Mucosa of gallbladder (tissue), 1 donor: ENCODE data around the gene OPRM1. TPM values are rescaled to one million over a fixed set of nuclear protein-coding genes. Genes with fewer than 3 reads are reported as not detected.
"Not testable (repeated sequence)": the region's sequence is repeated elsewhere in the genome, so short reads cannot be mapped to it uniquely, and the experiment has no call there.

Experiments used
- DNase-seq: peaks from one replicate; pipeline ENCODE4 v3.0.0-alpha.2; 2020; ENCODE audit warnings: low spot score
- total RNA-seq: library from RNA; stranded (reverse); gene quantifications from one replicate; pipeline ENCODE4 v1.2.1, GENCODE V29; 2021
- donor health status: DM: no; HTN: no; CAD: no.

Gene OPRM1
- total RNA-seq, 1 donor from 2014 or later, result not detected

DNA sequence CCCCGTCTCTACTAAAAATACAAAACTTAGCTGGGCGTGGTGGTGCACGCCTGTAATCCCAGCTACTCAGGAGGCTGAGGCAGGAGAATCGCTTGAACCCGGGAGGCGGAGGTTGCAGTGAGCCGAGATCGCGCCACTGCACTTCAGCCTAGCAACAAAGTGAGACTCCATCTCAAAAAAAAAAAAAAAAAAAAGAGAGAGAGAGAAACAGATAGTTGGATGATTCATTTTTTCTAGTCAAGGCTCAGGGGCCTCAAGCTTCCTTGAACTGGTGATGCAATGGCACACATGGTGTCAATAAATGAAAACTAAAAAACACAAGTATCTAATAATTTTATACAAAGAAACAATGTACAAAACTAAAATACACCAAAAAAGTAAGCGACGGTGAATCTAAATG is 202.0 kb downstream of the OPRM1 start:
- not testable (repeated sequence) for DNase-seq

DNA sequence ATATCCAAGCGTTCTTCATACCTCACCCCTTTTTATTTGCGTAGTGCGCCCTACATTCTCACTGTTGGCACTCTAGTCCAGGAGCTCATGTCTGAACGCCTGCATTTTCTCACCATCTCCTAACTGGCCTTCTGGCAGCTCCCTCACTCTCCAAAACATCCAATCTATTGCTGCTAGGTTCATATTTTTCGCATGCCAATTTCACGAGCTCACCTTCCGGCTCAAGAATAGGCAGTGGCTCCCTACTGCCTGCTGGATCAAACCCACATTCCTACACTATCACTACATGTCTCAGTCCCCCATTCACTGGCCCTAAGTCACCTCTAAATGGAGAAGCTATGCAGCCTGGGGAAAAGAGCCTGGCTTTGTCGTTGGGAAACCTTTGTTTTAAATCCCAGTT is 202.5 kb downstream of the OPRM1 start:
- DNase-seq, result no peak

DNA sequence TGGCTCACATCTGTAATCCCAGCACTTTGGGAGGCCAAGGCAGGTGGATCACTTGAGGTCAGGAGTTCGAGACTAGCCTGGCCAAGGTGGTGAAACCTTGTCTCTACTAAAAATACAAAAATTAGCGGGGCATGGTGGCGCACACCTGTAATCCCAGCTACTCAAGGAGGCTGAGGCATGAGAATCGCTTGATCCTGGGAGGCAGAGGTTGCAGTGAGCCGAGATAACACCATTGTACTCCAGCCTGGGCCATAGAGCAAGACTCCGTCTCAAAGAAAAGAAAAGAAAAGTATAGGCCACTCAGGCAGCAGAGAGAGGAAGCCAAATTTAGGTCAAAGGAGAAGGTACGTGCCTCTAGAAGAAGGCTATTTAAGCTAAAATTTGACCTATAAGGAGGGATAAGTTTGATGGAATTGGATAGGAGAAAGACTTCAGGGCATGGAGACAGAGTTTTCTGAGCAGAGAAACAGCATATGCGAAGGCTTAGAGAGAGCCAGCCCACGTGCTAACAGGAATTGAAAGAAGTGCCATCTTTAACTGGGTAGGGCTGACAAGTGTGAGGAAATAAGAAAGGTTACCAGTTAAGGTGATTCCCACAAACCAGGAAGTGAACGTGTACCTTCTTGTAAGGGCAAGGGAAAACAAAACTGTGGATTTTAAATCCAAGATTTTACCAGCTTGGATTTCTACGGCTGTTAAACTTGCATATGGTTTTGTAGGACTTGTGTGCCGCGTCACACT is 203.7 kb downstream of the OPRM1 start:
- DNase-seq, result no peak

DNA sequence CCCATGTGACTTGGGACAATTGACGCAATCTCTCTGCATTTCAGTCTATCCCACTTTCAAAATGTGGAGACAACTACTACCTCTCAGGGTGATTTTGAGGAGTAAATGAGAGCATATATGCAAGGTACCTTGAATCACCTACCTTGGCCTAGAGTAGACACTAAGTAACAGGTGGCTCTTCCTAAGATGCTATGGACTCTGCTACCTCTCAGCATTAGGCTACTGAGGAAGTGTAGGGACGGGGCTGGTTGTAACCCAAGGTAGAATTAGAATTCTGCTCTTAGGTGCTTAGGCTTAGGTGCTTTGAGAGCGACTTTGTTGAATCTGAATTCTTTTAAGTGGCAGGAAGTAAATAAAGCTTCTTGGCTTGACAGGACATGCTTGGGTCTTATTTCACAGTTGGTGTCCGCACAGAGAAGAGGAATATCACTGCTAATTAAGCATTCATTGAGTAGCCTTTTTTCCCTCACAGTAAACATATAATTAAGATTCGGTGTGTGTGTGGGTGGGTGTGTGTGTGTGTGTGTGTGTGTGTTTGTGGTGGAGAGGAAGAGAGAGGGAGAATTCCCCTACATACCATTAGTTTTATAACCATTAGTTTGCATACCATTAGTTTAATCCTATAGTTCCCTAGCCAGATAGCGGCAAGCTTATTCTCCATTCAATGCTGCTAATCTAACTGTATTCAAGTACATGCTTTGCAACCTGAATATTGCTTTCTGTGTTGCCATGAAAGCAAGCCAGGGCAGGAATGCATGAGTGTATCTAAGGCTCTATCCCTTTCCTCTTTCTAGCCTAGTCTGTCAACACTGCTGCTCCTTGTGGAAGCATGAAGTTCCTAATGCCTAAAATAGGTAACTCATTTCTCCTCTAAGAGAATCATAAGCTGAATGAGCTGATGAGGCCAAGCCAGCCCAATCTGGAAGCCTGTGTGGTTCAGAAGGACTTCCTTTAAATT is 205.0 kb downstream of the OPRM1 start:
- no peak for DNase-seq

DNA sequence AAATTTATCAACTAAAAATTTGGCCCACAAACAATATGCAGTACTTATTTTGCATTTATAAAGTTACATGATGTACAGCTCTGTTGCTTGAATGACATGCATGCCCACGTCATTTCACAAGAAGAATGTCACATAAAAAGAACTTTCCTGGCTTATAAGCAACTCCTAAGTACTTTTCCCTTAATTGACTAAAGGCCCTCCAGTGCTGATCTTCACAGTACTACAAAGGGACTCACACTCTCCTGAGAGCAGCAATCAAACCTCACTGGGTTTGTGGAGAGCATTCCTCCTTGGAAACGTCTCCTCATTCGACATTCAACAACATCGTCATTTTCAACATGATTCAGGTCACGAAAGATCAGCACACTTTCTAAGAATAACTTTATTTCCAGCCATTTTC is 206.5 kb downstream of the OPRM1 start:
- DNase-seq, result no peak

DNA sequence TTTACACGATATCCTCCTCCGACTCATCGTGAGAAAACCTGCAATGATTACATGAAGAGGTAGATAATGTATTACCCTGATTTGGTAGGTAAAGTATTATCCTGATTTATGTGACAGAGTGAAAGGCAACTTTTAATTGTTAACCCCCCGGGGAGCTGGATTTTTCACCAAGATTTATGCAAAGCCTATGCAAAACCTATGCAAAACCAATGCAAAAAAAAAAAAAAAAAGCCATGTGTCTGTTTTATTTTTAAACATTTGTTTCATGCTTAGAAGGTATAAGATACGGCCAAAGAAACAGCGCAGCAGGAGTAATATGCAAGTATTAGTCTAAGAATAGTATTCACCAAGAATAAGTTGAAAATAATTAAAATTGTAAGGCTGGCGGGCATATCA is 207.7 kb downstream of the OPRM1 start:
- DNase-seq, result no peak

DNA sequence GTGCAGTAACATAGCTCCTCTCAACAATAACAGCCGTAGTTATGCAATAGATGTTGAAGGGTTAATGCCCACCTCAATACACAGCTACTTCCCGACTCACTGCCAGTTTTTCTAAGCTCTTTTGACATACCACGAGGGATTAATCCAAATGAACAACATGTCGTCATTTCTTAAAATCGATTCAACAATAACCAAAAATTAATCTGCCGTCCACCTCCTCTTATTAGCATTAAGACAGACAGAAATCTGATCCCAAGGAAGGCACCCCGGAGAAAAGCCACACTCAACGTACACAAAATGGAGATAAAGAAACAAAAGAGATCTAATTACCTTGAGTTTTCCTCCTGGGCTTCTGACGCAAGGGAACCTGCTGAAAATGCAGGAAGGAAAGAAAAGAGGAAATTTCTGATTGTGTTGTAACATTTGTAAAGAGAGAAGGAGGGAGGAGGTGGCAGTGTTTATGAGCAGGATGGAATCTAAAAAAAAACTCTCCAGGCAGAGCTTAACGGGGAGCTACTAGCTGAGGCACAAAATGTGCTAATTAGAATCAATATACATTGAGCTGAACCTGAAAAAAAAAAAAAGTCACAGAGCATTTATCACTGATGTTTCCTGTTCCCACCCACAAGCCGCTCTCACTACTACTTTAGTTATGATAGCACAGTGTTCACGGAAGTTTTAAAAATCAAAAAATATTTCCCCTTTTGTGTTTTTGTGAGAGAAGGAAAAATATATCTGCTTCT is 208.2 kb downstream of the OPRM1 start:
- no peak for DNase-seq

DNA sequence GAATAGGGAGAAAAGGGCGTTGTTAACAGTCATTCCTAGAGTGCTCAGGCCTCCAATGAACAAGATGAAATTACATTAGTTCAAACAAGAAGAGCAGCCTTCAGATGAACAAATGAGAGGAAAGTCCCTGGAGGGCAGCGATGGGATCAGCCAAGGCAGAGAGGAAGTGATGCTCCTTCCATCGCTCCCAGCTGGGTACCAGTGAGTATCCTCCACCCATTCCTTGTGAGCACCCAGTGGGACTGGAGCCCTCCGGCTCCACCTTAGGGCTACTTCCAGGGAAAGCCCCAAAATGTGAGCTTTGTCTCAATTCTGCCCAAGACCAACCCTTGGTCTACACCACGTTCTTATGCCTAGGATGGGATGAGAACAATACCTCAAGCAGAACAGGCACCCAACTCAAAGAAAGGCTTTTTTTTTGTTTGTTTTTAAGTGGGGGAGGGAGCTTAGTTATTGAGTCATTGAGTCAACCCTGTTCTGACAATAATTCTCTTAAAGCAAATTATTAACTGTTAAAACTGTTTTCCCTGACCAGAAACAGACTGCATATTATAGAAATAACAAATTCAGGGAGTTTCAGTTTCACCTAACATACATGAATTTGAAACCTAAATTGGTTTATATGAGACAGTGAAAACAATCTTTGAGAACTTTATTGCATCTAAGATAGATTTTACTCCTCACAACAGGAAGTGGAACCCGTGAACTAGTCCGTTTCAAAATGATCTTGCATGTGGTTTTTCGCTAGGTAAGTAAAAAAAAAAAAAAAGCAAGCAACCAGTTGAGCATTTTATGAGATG is 210.7 kb downstream of the OPRM1 start:
- DNase-seq, result no peak

DNA sequence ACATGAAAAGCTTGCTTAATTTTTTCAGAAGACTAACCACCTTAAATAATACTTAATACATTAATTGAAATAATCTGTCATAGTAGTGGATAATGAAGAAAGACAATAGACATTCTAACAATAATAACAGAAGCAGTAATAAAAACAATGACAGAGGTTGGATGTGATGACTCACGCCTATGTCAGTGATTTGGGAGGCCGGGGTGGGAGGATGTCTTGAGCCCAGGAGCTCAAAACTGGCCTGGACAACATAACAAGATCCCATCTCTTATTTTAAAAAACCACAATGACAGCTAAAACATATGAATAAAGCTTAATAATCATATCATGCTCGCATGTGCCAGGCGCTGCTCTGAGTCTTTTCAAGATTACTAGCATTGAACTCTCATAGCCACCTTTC is 212.1 kb downstream of the OPRM1 start:
- no peak for DNase-seq

DNA sequence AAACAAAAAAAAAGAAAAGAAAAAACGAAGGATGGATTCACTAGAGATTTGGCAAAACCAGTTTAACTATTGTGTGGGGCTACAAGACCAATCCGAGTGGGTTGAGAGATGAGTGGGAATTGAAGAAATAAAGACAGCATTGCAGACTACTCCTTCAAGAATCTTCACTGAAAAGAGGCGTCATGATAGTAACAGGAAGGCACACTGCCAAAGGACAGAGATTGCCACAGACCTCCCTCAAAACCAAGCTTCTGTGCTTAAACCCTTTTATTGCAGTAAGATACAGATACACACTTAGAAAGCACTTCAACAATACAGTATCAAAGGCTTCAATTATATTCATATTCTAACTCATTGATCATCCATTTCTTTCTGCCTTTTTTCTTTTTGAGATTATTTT is 213.6 kb downstream of the OPRM1 start:
- no peak for DNase-seq

DNA sequence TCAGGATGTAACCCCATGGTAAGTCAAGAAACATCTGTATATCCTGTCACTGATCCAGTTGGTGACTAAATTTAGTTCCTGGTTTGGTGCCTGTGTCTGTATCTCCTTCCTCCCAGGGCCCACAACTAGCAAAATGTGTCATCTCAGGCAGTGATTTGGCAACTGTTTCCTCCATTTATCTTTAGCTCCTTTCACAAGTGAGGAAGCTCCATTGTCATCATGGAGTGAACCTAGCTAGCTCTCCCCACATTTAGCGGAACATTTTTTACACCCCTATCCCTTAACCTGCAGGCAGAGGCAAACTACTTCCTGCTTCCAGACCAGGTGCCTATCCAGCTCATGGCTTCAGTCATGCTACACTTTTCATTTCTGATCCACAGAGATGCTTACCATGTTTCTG is 218.0 kb downstream of the OPRM1 start:
- DNase-seq, result no peak

DNA sequence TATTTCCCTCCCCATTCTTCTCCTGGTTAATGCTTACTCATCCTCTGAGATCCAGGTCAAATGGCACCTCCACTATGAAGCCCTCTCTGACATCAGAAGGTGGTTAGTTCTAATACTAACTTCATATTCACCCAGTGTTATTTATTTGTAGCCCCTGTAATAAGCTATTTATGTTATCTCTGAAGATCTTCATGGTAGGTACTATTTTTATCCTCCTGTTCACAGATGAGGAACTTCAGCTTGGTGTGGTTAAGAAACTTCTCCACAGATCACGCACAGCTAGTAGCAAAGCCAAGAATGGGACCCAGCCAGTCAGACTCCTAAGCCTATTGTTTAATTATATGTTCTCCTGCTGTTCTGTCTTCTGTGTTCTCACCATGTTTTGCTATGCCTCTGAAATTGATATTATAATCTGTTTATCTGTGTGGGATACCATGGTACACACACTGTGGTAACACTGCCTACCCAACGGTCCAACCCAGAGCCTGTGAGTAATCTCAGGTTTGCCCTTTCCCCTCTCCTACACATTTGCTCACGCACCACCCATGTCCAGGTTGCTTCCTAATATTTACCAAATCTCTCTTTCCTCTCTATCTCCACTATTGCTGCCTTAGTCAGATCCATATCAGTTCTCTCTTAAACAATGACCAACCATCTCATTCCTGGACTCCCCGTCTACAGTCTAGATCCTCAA is 219.2 kb downstream of the OPRM1 start:
- no peak for DNase-seq

DNA sequence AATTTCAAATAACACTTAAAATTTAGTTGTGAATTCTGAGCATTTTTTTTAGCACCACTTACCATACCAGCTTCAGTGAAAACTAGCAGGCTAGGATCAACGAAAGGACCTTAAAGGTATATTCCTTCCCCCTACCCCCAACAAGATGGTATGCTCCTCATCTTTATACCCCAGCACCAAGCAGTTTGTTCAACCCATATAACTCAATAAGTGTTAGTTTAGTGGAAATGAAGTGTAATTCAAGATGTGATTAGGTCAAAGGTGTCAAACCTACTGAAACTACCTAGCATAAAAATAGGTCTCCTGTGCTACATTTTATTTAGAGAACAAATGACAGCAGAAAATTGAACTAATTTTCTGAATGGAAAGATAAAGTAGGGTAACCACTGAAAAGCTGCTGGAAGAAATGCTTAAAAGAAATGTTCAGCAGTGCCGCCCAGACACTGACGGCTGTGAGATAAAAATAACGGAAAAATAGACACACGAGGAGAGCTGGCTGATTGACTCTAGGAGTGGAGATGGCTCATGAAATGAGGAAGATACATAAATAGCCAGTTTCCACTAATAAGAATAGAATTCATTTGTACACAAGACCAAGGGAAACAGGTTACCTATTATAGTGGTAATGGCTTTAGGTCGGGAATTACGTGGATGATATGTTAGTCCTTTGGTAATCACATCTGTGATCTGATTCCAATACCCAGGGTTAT is 222.8 kb downstream of the OPRM1 start:
- no peak for DNase-seq

DNA sequence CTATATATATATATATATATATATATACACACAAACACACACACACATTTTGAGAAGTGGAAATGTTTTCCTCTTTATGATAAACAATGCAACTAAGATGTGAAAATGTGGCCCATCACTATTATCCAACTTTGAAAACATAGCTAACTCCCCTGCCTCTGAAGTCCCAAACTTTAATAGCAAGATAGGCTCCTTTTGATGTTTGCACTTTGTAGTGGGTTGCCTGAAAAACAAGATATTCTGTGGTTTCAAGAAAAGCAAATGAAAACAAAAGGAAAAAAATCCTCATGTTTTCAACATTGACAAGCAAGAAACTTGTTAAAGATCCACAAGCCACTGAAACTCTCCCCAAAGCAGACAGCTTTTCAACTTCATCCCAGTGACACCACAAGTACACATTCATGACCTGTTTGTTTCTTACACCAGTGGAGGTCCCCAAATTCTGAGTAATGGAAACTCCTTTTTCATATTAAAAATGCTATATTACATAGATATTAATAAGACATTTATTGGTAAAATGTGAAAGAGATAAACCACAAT is 227.6 kb downstream of the OPRM1 start:
- no peak for DNase-seq

DNA sequence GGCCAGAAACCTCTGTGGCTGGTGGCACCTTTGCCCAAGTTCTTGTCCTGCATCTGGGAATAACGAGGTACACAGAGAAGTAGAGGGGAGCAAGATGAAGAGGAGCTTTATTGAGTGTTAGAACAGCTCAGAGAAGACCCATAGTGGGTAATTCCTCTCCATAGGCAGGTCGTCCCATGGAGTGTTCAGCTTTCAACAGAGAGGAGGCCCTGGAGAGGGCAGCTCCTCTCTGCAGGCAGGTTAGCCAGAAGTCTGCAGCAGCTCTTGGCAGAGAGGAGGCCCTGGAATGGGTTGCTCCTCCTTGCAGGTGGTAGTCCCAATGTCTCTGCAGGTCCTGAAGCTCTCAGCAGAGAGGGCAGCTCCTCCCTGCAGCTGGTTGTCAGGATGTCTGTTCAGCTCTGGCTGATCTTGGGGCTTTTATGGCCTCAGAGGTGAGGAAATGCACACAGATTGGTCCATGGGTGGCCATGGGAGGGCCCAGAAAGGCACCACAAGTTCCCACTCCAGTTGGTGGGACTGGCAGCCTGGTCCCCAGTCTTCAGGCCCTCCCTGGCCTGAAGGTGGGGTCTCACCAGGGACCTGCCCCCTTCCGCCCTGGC is 228.6 kb downstream of the OPRM1 start:
- DNase-seq, result no peak

DNA sequence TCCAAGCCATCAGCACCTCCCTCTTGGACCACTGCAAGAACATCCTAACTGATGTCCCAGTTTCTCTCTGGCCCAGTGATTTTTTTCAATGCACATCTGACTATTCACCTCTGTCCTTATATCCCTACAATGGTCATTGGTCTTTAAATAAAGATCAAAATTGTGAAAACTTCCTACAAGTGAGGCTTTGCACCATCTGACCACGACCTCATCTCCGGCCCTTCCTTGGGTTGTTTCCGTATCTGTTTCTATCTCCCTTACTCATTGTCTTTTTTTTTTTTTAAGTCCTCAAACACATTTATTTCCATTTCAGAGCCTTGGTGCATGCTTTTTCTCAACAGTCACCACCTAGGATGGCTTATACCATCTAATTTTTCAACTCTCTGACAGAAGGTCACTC is 229.4 kb downstream of the OPRM1 start:
- no peak for DNase-seq

DNA sequence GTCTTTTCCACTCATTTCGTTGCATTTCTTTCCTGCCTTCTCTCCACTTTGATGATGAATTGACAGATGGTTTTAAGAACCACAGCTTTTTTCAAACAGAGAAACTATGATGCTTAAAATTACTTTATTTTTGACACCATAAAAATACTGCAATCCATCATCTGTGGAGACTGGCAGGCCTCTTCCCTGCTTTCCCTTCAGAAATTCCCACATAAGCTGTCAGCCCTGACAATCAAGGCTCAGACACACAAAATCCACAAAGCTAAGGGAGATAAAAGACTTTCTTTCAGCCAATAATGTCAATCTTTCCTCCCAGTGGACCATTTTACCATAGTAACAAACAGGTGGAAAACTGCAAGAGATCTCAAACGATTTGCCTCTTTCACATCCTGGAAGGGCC is 235.1 kb downstream of the OPRM1 start:
- no peak for DNase-seq

DNA sequence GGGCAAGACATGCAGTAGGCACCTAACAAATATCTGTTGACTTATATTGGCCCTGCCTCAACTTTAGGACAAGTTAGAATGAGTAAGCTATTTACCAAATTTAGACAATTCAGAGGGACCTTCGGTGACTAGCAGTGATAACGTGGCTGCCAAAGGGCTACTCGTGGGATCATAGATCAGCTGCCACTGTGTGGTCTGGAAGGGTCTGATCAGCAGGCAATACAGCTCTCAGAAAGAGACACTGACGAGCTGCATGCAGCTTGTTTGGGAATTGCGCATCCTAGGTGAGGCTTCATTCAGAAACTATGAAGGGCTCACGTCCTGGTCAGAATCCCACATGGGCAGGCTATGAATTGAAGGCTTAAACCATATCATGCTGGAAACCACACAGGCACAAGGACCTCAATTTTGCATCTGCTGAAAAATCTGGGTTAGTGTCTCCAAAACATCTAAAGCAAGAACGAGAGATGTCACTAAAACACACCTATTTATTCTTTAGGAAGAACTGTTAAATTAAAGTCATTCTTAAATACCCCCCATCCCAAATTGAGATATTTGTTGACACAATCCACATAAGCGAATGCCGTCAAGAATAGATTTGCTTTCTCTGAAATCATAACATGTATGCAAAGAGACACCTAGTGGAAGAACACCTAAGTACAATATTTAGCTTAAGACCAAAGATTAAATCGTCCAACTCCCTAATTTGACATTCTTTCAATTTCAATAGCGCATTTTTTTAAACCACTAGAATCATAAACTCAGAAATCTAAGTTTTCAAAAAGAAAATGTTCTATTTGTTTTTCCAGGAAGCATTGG is 238.0 kb downstream of the OPRM1 start:
- DNase-seq, result no peak

DNA sequence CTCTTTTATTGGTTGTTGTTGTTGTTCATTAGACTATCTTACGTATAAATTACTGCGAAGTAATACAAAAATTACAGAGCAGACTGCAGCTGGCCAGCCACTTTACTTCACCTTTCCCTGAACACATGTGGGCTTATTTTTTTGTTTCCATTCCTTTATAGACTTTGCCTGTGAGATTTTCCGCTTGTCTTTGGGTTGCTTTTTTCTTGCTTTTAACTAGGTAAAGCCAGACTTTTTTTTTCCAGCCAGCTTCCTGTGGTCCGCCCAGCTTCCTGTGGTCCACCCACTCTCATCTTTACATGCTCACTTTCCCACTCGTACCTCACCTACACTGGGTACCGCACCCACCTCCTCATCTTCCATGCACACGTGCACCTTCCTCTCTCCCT is 238.6 kb downstream of the OPRM1 start:
- DNase-seq, result no peak
